ENCODE results near the gene FADS2. TPM values are rescaled to one million over a fixed set of nuclear protein-coding genes. Genes with fewer than 3 reads are reported as not detected.
A peak's percentile ranks its signal among the peaks of the same experiment; 100 is the strongest.

Gene FADS2
- total RNA-seq, 1 experiment from 2014 or later = 1,097 TPM

DNA sequence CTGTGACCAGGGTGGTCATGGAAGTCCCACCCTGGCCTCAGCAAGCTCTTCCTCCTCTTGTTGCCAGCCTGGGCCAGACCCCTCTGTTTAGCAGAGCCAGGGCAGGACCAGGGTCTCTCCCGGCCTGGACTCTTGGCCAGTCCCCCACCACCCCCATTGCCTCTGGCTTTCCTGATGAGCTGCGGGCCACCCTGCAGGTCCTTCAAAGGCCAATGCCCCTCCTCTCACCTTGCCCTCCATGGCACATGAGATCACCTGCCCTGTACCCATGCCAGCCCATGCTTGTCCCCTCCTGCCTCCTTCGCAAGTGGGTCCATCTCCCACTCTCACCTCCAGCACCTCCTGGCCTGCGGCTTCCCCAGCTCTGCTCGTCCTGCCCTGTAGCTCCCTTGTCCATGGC, 10.4 kb downstream of the FADS2 start:
- H3K36me3 ChIP-seq (ENCODE audit: insufficient read depth, low read length, poor library complexity, severe bottlenecking) = peaks cover 89% of the 10 kb centered on the region
- TF ChIP-seq, protein P1, sequence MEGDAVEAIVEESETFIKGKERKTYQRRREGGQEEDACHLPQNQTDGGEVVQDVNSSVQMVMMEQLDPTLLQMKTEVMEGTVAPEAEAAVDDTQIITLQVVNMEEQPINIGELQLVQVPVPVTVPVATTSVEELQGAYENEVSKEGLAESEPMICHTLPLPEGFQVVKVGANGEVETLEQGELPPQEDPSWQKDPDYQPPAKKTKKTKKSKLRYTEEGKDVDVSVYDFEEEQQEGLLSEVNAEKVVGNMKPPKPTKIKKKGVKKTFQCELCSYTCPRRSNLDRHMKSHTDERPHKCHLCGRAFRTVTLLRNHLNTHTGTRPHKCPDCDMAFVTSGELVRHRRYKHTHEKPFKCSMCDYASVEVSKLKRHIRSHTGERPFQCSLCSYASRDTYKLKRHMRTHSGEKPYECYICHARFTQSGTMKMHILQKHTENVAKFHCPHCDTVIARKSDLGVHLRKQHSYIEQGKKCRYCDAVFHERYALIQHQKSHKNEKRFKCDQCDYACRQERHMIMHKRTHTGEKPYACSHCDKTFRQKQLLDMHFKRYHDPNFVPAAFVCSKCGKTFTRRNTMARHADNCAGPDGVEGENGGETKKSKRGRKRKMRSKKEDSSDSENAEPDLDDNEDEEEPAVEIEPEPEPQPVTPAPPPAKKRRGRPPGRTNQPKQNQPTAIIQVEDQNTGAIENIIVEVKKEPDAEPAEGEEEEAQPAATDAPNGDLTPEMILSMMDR (conservative IDR thresholded peaks at IDR 0.05; ENCODE audit: low read depth, low read length) = no peak
- no peak for TF ChIP-seq EZH2 (IDR thresholded peaks at IDR 0.05; ENCODE audit: borderline replicate concordance, low read depth, low read length, poor library complexity, severe bottlenecking)
- intact Hi-C loops (cut with micrococcal nuclease; ENCODE audit: unreplicated experiment) = no loop called here
- no peak overlapping the region for H3K4me3 ChIP-seq (ENCODE audit: low read depth, low read length, poor library complexity, severe bottlenecking)
- no peak for DNase-seq (ENCODE audit: low spot score)
- H3K27ac ChIP-seq (ENCODE audit: low read depth, low read length, poor library complexity, severe bottlenecking) = peak overlapping the region; percentile 97
- peaks cover 39% of the 10 kb centered on the region for H3K4me1 ChIP-seq (ENCODE audit: insufficient read depth, low read length, poor library complexity, severe bottlenecking)
- no peaks in the 10 kb centered on the region for H3K27me3 ChIP-seq (replicated peaks; ENCODE audit: insufficient read depth, low read depth, low read length, poor library complexity)
- H3K9me3 ChIP-seq (ENCODE audit: low read depth, low read length, poor library complexity, severe bottlenecking) = no peaks in the 10 kb centered on the region
- BruUV-seq (replicated peaks) = no TSS peak
- ChIA-PET CTCF (no interaction called here), POLR2A (ENCODE audit: low non-redundant PET) (no interaction called here)

DNA sequence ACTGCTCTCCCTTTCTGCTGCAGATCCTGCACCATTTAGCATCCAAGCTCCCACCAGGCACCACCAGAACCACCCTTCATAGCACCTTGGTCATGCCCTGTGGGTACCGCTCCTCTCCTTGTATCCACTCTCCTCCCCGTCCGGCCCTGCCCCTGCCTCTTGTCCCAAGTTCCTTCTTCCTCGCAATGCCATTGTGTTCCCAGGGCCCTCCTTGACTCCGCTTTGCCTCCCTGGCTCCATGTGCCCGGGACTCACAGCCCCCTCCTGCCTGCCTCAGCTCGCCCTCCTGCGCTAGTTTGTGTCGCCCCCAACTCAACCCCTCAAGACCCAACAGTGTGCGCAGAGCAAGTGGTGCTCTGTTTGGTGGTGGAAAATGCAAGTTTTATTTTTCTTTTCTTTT, 10.8 kb downstream of the FADS2 start:
- peaks cover 35% of the 10 kb centered on the region for H3K4me1 ChIP-seq (ENCODE audit: insufficient read depth, low read length, poor library complexity, severe bottlenecking)
- peak overlapping the region; percentile 97 for H3K27ac ChIP-seq (ENCODE audit: low read depth, low read length, poor library complexity, severe bottlenecking)
- no peaks in the 10 kb centered on the region for H3K9me3 ChIP-seq (ENCODE audit: low read depth, low read length, poor library complexity, severe bottlenecking)
- no peak for DNase-seq (ENCODE audit: low spot score)
- POLR2A ChIA-PET (ENCODE audit: low non-redundant PET) = interaction anchor here (0.7 kb wide), 1 partner anchor 359 kb away, joined by 4 read pairs; no protein-coding TSS in a partner anchor
- intact Hi-C loops (cut with micrococcal nuclease; ENCODE audit: unreplicated experiment) = no loop called here
- no peaks in the 10 kb centered on the region for H3K27me3 ChIP-seq (replicated peaks; ENCODE audit: insufficient read depth, low read depth, low read length, poor library complexity)
- H3K4me3 ChIP-seq (ENCODE audit: low read depth, low read length, poor library complexity, severe bottlenecking) = no peak overlapping the region
- no TSS peak for BruUV-seq (replicated peaks)
- no peak for TF ChIP-seq EZH2 (IDR thresholded peaks at IDR 0.05; ENCODE audit: borderline replicate concordance, low read depth, low read length, poor library complexity, severe bottlenecking)
- TF ChIP-seq, protein P1 (conservative IDR thresholded peaks at IDR 0.05; ENCODE audit: low read depth, low read length) = no peak
- peaks cover 89% of the 10 kb centered on the region for H3K36me3 ChIP-seq (ENCODE audit: insufficient read depth, low read length, poor library complexity, severe bottlenecking)
- CTCF ChIA-PET = no interaction called here

DNA sequence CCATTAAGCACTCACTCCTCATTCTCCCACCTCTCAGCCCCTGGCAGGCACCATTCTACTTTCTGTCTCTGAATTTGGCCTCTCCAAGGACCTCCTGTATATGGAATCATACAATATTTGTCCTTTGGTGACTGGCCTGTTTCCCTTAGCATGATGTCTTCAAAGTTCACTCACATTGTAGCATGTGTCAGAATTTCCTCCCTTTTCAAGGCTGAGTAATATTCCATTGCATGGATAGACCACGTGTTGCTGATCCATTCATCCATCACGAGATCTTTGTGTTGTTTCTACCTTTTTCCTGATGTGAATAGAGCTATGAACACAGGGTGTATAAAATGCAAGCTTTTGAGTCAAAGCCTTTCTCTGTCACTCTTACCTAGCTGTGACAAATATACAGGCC, 11.6 kb downstream of the FADS2 start:
- POLR2A ChIA-PET (ENCODE audit: low non-redundant PET) = interaction anchor here (0.7 kb wide), 1 partner anchor 360 kb away, joined by 4 read pairs; no protein-coding TSS in a partner anchor
- Histone ChIP-seq H3K4me3 (ENCODE audit: low read depth, low read length, poor library complexity, severe bottlenecking) (no peak overlapping the region), H3K27me3 (replicated peaks; ENCODE audit: insufficient read depth, low read depth, low read length, poor library complexity) (no peaks in the 10 kb centered on the region), H3K27ac (ENCODE audit: low read depth, low read length, poor library complexity, severe bottlenecking) (no peak overlapping the region), H3K36me3 (ENCODE audit: insufficient read depth, low read length, poor library complexity, severe bottlenecking) (peaks cover 94% of the 10 kb centered on the region), H3K9me3 (ENCODE audit: low read depth, low read length, poor library complexity, severe bottlenecking) (no peaks in the 10 kb centered on the region), H3K4me1 (ENCODE audit: insufficient read depth, low read length, poor library complexity, severe bottlenecking) (peaks cover 26% of the 10 kb centered on the region)
- TF ChIP-seq, protein P1 (conservative IDR thresholded peaks at IDR 0.05; ENCODE audit: low read depth, low read length) = no peak
- TF ChIP-seq EZH2 (IDR thresholded peaks at IDR 0.05; ENCODE audit: borderline replicate concordance, low read depth, low read length, poor library complexity, severe bottlenecking) = no peak
- no peak for DNase-seq (ENCODE audit: low spot score)
- BruUV-seq (replicated peaks) = no TSS peak
- intact Hi-C loops (cut with micrococcal nuclease; ENCODE audit: unreplicated experiment) = no loop called here
- CTCF ChIA-PET = no interaction called here

Measured in A673 (cell line).